K562 (cell line): ENCODE data around the gene USP28.

Experiments used
- BRF1 ChIP-seq: IDR thresholded peaks from 3 replicates; pipeline ENCODE4 v1.6.1; 2011; ENCODE audit warnings: borderline replicate concordance, mild to moderate bottlenecking; ENCODE audit not compliant: insufficient read length; ENCODE audit errors: extremely low read depth
- TF ChIP-seq, protein P1 (sequence below): fragments of 450-650 bp; IDR thresholded peaks from 2 replicates; pipeline ENCODE4 v1.6.1; 2017; ENCODE audit warnings: antibody characterized with exemption, mild to moderate bottlenecking
- TF ChIP-seq, protein P2 (sequence below): fragments of 250-450 bp; sonication (Bioruptor Pico); IDR thresholded peaks from 2 replicates; pipeline ENCODE4 v1.8.0; 2021; ENCODE audit warnings: moderate library complexity, mild to moderate bottlenecking, inconsistent platforms
- TF ChIP-seq, protein P3 (sequence below): sonication (generic); formaldehyde crosslinking; IDR thresholded peaks from 2 replicates; pipeline ENCODE4 v1.8.1; 2023; ENCODE audit warnings: mild to moderate bottlenecking, missing genetic modification reagents
- TF ChIP-seq, protein P4 (sequence below): fragments of 450-650 bp; IDR thresholded peaks from 2 replicates; pipeline ENCODE4 v1.6.1; 2014; ENCODE audit warnings: low read depth, mild to moderate bottlenecking, moderate library complexity, borderline replicate concordance
- TF ChIP-seq, protein P5 (sequence below), 2 experiments: fragments of 450-650 bp in 1 of 2; sonication (generic) in 1 of 2; formaldehyde crosslinking in 1 of 2; IDR thresholded peaks; 2 replicates each; pipeline versions ENCODE4 v1.7.1 to v1.9.0; 2016 to 2022; ENCODE audit warnings: inconsistent platforms in 1 of 2, mild to moderate bottlenecking in 1 of 2, missing genetic modification reagents in 1 of 2

DNA sequence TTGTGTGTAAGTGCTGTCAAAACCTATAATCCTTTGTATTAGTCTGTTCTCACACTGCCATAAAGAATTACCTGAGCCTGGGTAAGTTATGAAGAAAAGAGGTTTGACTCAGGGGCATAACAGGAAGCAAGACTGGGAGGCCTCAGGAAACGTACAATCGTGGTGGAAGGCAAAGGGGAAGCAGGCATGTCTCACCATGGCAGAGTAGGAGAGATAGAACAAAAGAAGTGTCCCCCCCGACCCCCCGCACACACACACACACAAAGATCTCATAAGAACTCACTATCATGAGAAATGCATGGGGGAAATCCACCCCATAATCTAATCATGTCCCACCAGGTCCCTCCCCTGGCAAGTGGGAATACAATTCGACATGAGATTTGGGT is 2.3 kb upstream of the USP28 start:
- TF ChIP-seq, protein P1, sequence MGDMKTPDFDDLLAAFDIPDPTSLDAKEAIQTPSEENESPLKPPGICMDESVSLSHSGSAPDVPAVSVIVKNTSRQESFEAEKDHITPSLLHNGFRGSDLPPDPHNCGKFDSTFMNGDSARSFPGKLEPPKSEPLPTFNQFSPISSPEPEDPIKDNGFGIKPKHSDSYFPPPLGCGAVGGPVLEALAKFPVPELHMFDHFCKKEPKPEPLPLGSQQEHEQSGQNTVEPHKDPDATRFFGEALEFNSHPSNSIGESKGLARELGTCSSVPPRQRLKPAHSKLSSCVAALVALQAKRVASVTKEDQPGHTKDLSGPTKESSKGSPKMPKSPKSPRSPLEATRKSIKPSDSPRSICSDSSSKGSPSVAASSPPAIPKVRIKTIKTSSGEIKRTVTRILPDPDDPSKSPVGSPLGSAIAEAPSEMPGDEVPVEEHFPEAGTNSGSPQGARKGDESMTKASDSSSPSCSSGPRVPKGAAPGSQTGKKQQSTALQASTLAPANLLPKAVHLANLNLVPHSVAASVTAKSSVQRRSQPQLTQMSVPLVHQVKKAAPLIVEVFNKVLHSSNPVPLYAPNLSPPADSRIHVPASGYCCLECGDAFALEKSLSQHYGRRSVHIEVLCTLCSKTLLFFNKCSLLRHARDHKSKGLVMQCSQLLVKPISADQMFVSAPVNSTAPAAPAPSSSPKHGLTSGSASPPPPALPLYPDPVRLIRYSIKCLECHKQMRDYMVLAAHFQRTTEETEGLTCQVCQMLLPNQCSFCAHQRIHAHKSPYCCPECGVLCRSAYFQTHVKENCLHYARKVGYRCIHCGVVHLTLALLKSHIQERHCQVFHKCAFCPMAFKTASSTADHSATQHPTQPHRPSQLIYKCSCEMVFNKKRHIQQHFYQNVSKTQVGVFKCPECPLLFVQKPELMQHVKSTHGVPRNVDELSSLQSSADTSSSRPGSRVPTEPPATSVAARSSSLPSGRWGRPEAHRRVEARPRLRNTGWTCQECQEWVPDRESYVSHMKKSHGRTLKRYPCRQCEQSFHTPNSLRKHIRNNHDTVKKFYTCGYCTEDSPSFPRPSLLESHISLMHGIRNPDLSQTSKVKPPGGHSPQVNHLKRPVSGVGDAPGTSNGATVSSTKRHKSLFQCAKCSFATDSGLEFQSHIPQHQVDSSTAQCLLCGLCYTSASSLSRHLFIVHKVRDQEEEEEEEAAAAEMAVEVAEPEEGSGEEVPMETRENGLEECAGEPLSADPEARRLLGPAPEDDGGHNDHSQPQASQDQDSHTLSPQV = no peak
- TF ChIP-seq, protein P2, sequence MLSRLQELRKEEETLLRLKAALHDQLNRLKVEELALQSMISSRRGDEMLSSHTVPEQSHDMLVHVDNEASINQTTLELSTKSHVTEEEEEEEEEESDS = no peak
- no peak for TF ChIP-seq BRF1
- TF ChIP-seq, protein P3, sequence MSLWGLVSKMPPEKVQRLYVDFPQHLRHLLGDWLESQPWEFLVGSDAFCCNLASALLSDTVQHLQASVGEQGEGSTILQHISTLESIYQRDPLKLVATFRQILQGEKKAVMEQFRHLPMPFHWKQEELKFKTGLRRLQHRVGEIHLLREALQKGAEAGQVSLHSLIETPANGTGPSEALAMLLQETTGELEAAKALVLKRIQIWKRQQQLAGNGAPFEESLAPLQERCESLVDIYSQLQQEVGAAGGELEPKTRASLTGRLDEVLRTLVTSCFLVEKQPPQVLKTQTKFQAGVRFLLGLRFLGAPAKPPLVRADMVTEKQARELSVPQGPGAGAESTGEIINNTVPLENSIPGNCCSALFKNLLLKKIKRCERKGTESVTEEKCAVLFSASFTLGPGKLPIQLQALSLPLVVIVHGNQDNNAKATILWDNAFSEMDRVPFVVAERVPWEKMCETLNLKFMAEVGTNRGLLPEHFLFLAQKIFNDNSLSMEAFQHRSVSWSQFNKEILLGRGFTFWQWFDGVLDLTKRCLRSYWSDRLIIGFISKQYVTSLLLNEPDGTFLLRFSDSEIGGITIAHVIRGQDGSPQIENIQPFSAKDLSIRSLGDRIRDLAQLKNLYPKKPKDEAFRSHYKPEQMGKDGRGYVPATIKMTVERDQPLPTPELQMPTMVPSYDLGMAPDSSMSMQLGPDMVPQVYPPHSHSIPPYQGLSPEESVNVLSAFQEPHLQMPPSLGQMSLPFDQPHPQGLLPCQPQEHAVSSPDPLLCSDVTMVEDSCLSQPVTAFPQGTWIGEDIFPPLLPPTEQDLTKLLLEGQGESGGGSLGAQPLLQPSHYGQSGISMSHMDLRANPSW (CRISPR knock-in tag) = no peak
- TF ChIP-seq, protein P4, sequence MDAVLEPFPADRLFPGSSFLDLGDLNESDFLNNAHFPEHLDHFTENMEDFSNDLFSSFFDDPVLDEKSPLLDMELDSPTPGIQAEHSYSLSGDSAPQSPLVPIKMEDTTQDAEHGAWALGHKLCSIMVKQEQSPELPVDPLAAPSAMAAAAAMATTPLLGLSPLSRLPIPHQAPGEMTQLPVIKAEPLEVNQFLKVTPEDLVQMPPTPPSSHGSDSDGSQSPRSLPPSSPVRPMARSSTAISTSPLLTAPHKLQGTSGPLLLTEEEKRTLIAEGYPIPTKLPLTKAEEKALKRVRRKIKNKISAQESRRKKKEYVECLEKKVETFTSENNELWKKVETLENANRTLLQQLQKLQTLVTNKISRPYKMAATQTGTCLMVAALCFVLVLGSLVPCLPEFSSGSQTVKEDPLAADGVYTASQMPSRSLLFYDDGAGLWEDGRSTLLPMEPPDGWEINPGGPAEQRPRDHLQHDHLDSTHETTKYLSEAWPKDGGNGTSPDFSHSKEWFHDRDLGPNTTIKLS = no peak
- TF ChIP-seq, protein P5, sequence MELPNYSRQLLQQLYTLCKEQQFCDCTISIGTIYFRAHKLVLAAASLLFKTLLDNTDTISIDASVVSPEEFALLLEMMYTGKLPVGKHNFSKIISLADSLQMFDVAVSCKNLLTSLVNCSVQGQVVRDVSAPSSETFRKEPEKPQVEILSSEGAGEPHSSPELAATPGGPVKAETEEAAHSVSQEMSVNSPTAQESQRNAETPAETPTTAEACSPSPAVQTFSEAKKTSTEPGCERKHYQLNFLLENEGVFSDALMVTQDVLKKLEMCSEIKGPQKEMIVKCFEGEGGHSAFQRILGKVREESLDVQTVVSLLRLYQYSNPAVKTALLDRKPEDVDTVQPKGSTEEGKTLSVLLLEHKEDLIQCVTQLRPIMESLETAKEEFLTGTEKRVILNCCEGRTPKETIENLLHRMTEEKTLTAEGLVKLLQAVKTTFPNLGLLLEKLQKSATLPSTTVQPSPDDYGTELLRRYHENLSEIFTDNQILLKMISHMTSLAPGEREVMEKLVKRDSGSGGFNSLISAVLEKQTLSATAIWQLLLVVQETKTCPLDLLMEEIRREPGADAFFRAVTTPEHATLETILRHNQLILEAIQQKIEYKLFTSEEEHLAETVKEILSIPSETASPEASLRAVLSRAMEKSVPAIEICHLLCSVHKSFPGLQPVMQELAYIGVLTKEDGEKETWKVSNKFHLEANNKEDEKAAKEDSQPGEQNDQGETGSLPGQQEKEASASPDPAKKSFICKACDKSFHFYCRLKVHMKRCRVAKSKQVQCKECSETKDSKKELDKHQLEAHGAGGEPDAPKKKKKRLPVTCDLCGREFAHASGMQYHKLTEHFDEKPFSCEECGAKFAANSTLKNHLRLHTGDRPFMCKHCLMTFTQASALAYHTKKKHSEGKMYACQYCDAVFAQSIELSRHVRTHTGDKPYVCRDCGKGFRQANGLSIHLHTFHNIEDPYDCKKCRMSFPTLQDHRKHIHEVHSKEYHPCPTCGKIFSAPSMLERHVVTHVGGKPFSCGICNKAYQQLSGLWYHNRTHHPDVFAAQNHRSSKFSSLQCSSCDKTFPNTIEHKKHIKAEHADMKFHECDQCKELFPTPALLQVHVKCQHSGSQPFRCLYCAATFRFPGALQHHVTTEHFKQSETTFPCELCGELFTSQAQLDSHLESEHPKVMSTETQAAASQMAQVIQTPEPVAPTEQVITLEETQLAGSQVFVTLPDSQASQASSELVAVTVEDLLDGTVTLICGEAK (IDR thresholded peaks at IDR 0.05) = no peak
- TF ChIP-seq, protein P5 (CRISPR knock-in tag; IDR thresholded peaks at IDR 0.05) = no peak
